Measurements from ENCODE around the gene PDSS1.

DNA sequence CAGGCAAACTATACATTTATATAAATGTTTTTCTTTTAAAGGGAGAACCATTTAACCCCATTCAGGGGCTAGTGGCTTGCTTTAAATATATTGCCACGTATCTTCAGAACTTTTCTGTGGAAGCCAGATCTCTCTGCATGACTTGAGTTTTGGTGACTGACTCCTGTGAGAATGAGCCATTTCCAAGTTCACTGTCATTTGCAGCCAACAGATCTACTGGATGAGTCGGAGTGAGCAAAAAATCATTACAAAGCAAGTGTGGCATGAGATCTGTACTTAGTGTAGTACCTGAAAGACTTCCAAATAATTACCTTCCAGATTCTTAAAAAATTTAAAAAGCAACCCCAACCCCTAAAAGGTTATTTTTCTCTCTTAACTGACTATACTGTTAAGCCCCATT is 45.6 kb downstream of the PDSS1 start:
- TF ChIP-seq, protein P1, sequence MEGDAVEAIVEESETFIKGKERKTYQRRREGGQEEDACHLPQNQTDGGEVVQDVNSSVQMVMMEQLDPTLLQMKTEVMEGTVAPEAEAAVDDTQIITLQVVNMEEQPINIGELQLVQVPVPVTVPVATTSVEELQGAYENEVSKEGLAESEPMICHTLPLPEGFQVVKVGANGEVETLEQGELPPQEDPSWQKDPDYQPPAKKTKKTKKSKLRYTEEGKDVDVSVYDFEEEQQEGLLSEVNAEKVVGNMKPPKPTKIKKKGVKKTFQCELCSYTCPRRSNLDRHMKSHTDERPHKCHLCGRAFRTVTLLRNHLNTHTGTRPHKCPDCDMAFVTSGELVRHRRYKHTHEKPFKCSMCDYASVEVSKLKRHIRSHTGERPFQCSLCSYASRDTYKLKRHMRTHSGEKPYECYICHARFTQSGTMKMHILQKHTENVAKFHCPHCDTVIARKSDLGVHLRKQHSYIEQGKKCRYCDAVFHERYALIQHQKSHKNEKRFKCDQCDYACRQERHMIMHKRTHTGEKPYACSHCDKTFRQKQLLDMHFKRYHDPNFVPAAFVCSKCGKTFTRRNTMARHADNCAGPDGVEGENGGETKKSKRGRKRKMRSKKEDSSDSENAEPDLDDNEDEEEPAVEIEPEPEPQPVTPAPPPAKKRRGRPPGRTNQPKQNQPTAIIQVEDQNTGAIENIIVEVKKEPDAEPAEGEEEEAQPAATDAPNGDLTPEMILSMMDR (IDR thresholded peaks at IDR 0.05), result no peak
- TF ChIP-seq POLR2A (IDR thresholded peaks at IDR 0.05), result no peak
